Stimulated activated CD4-positive, alpha-beta T cell treated with anti-CD3 and anti-CD28 coated beads, Interleukin-12 subunit alpha, Interleukin-12 subunit beta, amount 100 ng/mL, for 24 hours (primary cell): ENCODE results near the gene ABCA13.

Source experiments
- DNase-seq, 2 experiments: peaks; one replicate each; pipeline ENCODE4 v3.0.0-alpha.2; 2020; ENCODE audit warnings: low read depth in 2 of 2

ABCA13 gene

DNA sequence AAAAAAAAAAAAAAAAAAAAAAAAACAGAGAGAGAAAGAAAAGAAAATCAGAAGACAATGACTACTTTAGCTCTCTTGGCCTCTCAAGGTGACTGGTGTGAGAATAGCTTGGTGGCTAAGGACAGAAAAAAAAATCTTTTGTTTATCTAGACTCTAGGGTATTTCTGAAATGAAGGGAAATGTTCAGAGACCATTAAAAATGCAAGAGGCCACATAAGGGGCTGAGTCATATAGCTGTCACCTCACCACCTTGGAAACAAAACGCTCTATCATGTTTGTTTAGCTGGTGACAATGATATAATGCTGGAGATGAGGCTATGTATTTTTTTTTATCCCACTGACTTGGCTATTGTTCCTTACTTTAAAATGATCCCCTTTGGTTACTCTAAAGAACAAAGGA is 466.1 kb downstream of the ABCA13 start:
- DNase-seq = no peak

DNA sequence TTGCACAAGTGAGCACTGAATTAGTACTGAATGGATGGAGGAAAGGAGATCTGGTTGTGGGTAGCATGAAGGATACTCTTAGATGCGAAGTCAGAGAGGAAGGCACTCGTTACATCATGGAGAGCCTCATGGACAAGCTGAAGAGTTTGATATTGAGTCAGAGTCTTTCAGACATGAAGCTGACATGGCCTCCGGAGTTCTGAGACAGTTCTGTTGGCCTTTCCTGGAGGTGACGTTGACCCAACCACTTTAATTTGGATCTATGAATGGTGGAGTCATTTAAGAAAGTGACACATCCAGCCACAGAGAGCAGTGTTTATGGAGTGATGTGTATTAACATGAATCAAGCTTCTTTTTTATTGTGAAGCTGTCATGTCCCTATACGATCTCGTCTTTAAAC is 466.8 kb downstream of the ABCA13 start:
- no peak for DNase-seq

DNA sequence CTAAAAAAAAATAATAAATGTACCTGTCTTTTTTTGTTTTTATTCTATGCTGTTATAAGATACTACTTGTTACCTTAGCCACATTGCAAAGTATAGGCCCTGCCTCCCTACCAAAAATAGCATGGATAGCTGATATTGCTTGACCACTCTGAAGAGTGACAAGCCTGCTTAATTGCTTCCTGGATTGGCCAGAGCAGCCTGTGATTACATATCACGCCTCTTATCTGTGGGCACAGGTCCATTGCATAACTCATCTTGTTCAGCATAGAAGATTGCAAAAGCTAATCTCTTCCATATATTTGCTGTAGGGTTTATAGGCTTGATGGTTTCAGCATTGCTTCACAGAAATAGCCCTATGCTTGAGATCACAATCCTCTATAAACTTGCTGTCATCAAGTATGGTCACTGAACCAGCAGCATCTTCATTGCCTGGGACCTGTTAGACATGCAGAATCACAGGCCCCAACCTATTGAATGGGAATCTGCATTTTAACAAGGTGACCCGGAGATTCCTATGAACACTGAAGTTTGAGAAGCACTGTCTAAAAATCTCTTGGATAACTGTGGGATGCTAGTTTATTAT is 472.3 kb downstream of the ABCA13 start:
- DNase-seq = no peak

DNA sequence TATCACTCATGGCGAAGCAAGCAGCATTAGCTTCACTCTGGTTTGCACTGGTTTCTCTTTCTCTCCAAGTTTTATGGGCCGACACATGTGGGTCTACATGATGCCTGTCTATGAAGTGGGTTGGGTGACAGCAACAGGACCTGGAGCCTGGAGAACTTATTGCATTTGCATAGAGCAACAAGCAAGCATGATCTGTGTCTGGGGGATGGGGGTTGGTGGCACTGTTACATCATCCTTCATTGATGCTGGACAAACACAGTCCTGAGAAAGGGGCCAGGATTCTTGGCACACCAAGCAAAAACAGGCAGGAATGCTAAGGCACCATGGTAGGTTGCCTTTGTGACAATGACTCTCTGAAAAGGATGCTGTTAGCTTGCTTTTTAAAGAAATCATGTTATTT is 486.9 kb downstream of the ABCA13 start:
- no peak for DNase-seq

GRCh38 chr7:48660306-48660870 is 489.1 kb downstream of the ABCA13 start:
- DNase-seq = no peak

DNA sequence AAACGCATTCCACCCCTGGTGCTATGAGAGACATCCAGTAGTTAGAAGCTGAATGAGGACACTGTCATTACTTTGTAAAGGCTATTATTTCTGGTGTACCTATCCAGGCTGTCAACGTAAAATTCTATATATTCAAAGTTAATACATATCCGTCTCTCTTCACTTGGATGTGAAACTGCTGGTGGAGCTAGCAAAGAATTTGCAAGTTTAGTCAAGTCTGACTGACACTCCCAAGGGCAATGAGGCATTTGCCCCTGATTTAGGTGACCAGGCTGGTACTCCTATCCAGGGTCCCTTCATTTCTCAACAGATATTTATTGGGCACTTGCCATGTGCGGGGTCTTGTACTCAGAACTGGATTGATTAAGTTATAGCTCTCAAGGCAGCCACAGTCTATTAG is 493.0 kb downstream of the ABCA13 start:
- DNase-seq = no peak

DNA sequence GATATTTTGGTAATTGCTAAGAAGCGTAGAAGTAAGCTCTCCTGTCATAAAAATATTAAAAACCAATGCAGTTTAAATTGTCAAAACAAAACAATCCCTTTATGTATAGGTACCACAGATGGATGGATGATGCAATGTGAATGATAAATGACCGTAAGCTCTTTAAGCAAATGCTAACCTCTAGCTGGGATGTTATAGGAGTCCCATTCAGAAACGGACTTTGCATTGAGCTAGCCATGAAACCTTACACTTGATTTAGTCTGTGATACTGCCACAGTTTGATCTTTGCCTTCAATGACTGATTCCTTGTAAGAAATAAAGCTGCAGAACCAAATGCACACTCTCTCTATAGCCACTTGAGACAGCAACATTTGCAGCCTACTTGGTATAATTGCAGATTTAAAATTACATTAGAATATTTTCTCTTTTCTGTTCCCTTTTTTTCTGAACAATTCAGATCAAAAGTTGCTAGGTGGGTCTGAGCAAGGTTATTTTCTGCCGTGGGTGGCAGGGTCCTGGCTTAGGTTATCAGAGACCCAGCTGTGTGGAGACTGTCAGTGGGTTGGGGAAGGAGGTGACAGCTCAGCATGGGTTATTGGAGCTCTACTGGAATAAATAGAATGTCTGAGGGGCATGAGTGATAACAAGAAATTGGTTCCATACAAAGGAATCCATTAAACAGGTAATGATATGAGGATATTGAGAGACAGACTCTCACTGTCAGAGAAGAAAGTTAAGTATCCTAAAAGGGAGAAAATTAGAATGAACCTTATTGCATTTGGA is 494.3 kb downstream of the ABCA13 start:
- no peak for DNase-seq

- no peak for DNase-seq
Observed at GRCh38 chr7:48667407-48667806, 496.1 kb downstream of the ABCA13 start.

- no peak for DNase-seq
Observed at GRCh38 chr7:48671656-48672055, 500.4 kb downstream of the ABCA13 start.

DNA sequence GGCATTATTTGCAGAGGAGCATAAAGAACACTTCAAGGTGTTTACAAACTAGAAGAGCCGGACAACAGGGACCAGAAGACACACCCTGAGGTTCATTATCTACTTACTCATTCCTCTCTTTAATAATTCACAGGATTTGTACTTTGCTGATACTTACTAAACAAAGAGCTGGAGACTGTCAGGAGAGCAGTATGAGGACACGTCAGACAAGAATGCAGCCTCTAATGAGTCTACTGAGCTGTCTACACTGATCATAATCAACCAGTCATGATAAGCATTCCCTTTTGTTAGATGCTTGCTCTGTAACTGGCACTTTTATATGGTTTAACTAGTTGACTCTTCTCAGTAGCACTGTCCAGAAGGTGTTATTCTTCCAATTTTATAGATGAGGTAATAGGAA is 509.7 kb downstream of the ABCA13 start:
- no peak for DNase-seq

- no peak for DNase-seq
Observed at GRCh38 chr7:48691788-48692187, 520.5 kb downstream of the ABCA13 start.
